GM12878 (cell line): ENCODE results near the gene TKFC. TPM values are rescaled to one million over a fixed set of nuclear protein-coding genes. Genes with fewer than 3 reads are reported as not detected.
A peak's percentile ranks its signal among the peaks of the same experiment; 100 is the strongest.

Experiments
- ATAC-seq: fragments of 200-7000 bp; cut with Tn5 transposase; 3 replicates; pipeline ENCODE4 v1.9.1; 2020; ENCODE audit warnings: mild to moderate bottlenecking, moderate library complexity
- BruUV-seq: library from RNA; stranded (reverse); fragments of 400-500 nt; replicated peaks from 2 replicates; lab custom pipeline; 2021; lab: Mats Ljungman, UMichigan
- CTCF ChIA-PET: fragments of 300-600 bp; sonication (Branson Sonifier 250); formaldehyde crosslinking; extraction: SDS; loops from one replicate; lab custom pipeline; 2021; ENCODE audit warnings: inconsistent platforms; lab: Yijun Ruan, JAX
- POLR2A ChIA-PET: fragments of 350-600 bp; formaldehyde crosslinking; extraction: SDS; loops from one replicate; lab custom pipeline; 2021; ENCODE audit warnings: inconsistent platforms; lab: Charles Lee
- RAD21 ChIA-PET: fragments of 300-600 bp; sonication (Branson Sonifier 250); formaldehyde crosslinking; loops from one replicate; lab custom pipeline; 2023; ENCODE audit warnings: antibody characterized with exemption; ENCODE audit not compliant: unreplicated experiment; lab: Charles Lee
- SMC1A ChIA-PET: fragments of 300-600 bp; sonication (Branson Sonifier 250); formaldehyde crosslinking; loops from one replicate; lab custom pipeline; 2023; ENCODE audit not compliant: unreplicated experiment, uncharacterized antibody; lab: Charles Lee
- DNase-seq: peaks from one replicate; pipeline ENCODE4 v3.0.0-alpha.2; 2011; ENCODE audit warnings: low read depth, low spot score
- FAIRE-seq: peaks from 3 replicates; lab custom pipeline; 2011; peaks lifted over from hg19 to GRCh38; lab: Jason Lieb, UNC
- H2AFZ ChIP-seq: 2 replicates; pipeline ENCODE4 v1.6.0; 2011; ENCODE audit warnings: low read depth, low read length, control low read depth; ENCODE audit not compliant: control insufficient read depth
- H3K27ac ChIP-seq: 2 replicates; pipeline ENCODE4 v1.5.1; 2011; ENCODE audit warnings: control low read depth; ENCODE audit not compliant: control insufficient read depth, insufficient read depth
- H3K27me3 ChIP-seq, 2 experiments: replicated peaks in 1 of 2; 2 replicates each; pipeline versions ENCODE4 v1.6.0 to v1.6.1; 2011; ENCODE audit warnings: low read length in 1 of 2; ENCODE audit not compliant: control insufficient read depth in 2 of 2, insufficient read depth in 2 of 2
- H3K36me3 ChIP-seq, 2 experiments: 2 replicates each; pipeline ENCODE4 v1.5.1; 2011; ENCODE audit warnings: low read length in 1 of 2; ENCODE audit not compliant: control insufficient read depth in 2 of 2, insufficient read depth in 2 of 2
- H3K4me1 ChIP-seq: 2 replicates; pipeline ENCODE4 v1.6.1; 2011; ENCODE audit warnings: mild to moderate bottlenecking, low read length, moderate library complexity, mixed read lengths; ENCODE audit not compliant: control insufficient read depth, insufficient read depth
- H3K4me2 ChIP-seq: 2 replicates; pipeline ENCODE4 v1.6.0; 2011; ENCODE audit warnings: control low read depth; ENCODE audit not compliant: control insufficient read depth, insufficient read depth
- H3K4me3 ChIP-seq: fragments of 200-600 bp; sonication (generic); 2 replicates; pipeline ENCODE4 v1.5.1; 2016
- H3K79me2 ChIP-seq: 2 replicates; pipeline ENCODE4 v1.6.0; 2011; ENCODE audit warnings: low read length; ENCODE audit not compliant: control insufficient read depth, insufficient read depth
- H3K9ac ChIP-seq: 2 replicates; pipeline ENCODE4 v1.8.0; 2011; ENCODE audit warnings: low read length, control low read depth, mixed read lengths; ENCODE audit not compliant: control insufficient read depth, insufficient read depth
- H3K9me3 ChIP-seq: replicated peaks from 3 replicates; pipeline ENCODE4 v1.5.1; 2011; ENCODE audit warnings: mild to moderate bottlenecking, low read length; ENCODE audit not compliant: control insufficient read depth, insufficient read depth
- H4K20me1 ChIP-seq: 2 replicates; pipeline ENCODE4 v1.6.0; 2011; ENCODE audit not compliant: control insufficient read depth, insufficient read depth
- EZH2 ChIP-seq: IDR thresholded peaks from 2 replicates; pipeline ENCODE4 v1.6.1; 2012; ENCODE audit warnings: low read depth, mild to moderate bottlenecking, control low read depth, inconsistent platforms, low read length, borderline replicate concordance; ENCODE audit not compliant: control insufficient read depth
- FOXM1 ChIP-seq: IDR thresholded peaks from 2 replicates; pipeline ENCODE4 v1.6.1; 2012; ENCODE audit warnings: low read depth, mild to moderate bottlenecking, inconsistent platforms, low read length, moderate library complexity
- HCFC1 ChIP-seq: fragments of 150-350 bp; IDR thresholded peaks from 2 replicates; pipeline ENCODE4 v1.6.1; 2014; ENCODE audit warnings: low read length
- NFXL1 ChIP-seq: fragments of 450-650 bp; IDR thresholded peaks from 2 replicates; pipeline ENCODE4 v1.6.1; 2017; ENCODE audit warnings: antibody characterized with exemption, mild to moderate bottlenecking, borderline replicate concordance
- NFYA ChIP-seq: IDR thresholded peaks from 2 replicates; pipeline ENCODE4 v1.6.1; 2011; ENCODE audit warnings: low read depth, mild to moderate bottlenecking, low read length, improper control_type of control experiment, borderline replicate concordance
- NR2C1 ChIP-seq: fragments of 450-650 bp; IDR thresholded peaks from 2 replicates; pipeline ENCODE4 v1.6.1; 2017; ENCODE audit warnings: antibody characterized with exemption, mild to moderate bottlenecking, moderate library complexity
- RCOR1 ChIP-seq: conservative IDR thresholded peaks from 2 replicates; pipeline ENCODE4 v1.6.1; 2012; ENCODE audit warnings: low read depth, low read length, improper control_type of control experiment
- RUNX3 ChIP-seq: IDR thresholded peaks from 2 replicates; pipeline ENCODE4 v1.6.1; 2012; ENCODE audit warnings: low read length, inconsistent platforms
- SREBF1 ChIP-seq: IDR thresholded peaks from 2 replicates; pipeline ENCODE4 v1.6.1; 2012; ENCODE audit warnings: mild to moderate bottlenecking, low read length
- TAF1 ChIP-seq: IDR thresholded peaks from 2 replicates; pipeline ENCODE4 v1.6.1; 2011; ENCODE audit warnings: mild to moderate bottlenecking, low read depth, low read length, borderline replicate concordance
- WGBS: methylation state at CpG from one replicate; pipeline ENCODE4 v1.1.6; 2016; ENCODE audit warnings: low lambda C conversion rate; ENCODE audit not compliant: insufficient replicate concordance, insufficient coverage; ENCODE audit errors: missing lambda C conversion rate; 5-methylcytosine and 5-hydroxymethylcytosine counted together
- in situ Hi-C: fragments of 300-500 bp; cut with MboI; formaldehyde crosslinking; loops from 9 replicates; pipeline ENCODE4 v1.14.3; 2018; ENCODE audit warnings: mixed read lengths
- intact Hi-C: fragments of 100-400 bp; cut with micrococcal nuclease; formaldehyde crosslinking; loops from one replicate; pipeline ENCODE4 v1.14.2; 2022; ENCODE audit not compliant: unreplicated experiment
- polyA plus RNA-seq, 11 experiments: library from polyadenylated mRNA; depleted of rRNA in 4 of 11; unstranded in 6 of 11; stranded (reverse) in 5 of 11; fragments of >200 nt; fragmentation: Nextera tagmentation in 4 of 11; fragmentation: Illumina TruSeq in 1 of 11; extraction: Ambion mirVana in 4 of 11; extraction: Trizol in 1 of 11; gene quantifications; 1 replicate in 1 of 11; 2 replicates in 10 of 11; pipeline versions ENCODE4 v1.2.1 to v1.2.3, GENCODE V29; 2011 to 2016; ENCODE audit warnings: inconsistent platforms in 2 of 11, missing spikeins in 2 of 11, low read depth in 1 of 11
- total RNA-seq, 4 experiments: library from RNA; depleted of rRNA in 3 of 4; stranded (reverse); fragments of >200 nt in 3 of 4; fragmentation: Illumina TruSeq in 1 of 4; extraction: Trizol in 1 of 4; gene quantifications; 2 replicates each; pipeline versions ENCODE4 v1.2.1 to v1.2.3, GENCODE V29; 2013 to 2021
- TF ChIP-seq, protein P1 (sequence below): fragments of 450-650 bp; IDR thresholded peaks from 2 replicates; pipeline ENCODE4 v1.6.1; 2017; ENCODE audit warnings: borderline replicate concordance
- TF ChIP-seq, protein P2 (sequence below): fragments of 450-650 bp; IDR thresholded peaks from 2 replicates; pipeline ENCODE4 v1.6.1; 2017; ENCODE audit warnings: mild to moderate bottlenecking, low read depth, inconsistent platforms; ENCODE audit not compliant: poor library complexity, severe bottlenecking
- TF ChIP-seq, protein P3 (sequence below): fragments of 450-650 bp; conservative IDR thresholded peaks from 2 replicates; pipeline ENCODE4 v1.6.1; 2017; ENCODE audit warnings: mild to moderate bottlenecking, moderate library complexity
- TF ChIP-seq, protein P4 (sequence below): IDR thresholded peaks from 2 replicates; pipeline ENCODE4 v1.6.1; 2011; ENCODE audit warnings: borderline replicate concordance, low read depth, mild to moderate bottlenecking, moderate library complexity, mixed read lengths, low read length; ENCODE audit not compliant: insufficient read depth; ENCODE audit errors: extremely low read length
- TF ChIP-seq, protein P5 (sequence below): fragments of 450-650 bp; IDR thresholded peaks from 2 replicates; pipeline ENCODE4 v1.6.1; 2014; ENCODE audit warnings: mild to moderate bottlenecking

Gene TKFC
- total and polyA plus RNA-seq, 10 of the 15 experiments (the other 5 are each of a cell fraction or from before 2014, with no cell fraction given), result 2.4 to 113 (median 59.0) TPM

DNA sequence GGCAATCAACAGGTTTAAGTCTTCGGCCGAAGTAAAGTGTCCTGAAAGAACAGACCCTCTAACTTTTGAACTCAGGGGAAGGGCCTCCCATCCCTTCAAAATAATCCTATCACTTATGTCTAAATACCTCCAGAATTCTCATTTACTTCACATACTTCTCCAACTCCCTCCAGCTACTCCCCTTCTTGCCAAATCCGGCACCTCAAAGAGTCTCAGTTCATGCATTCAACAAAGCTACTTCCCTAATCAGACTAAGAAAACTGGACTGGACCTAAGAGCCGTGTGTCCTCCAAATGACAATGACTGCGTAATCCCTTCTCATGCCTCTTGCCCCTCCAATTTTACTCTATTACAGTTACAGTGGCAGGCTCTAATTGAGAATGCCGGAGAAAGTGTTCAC, 1.4 kb upstream of the TKFC start:
- FAIRE-seq, result no peak
- H3K4me3 ChIP-seq, result peak overlapping the region; percentile 90
- TF ChIP-seq NR2C1 (no peak), RUNX3 (no peak), HCFC1 (no peak), NFYA (no peak), SREBF1 (no peak), NFXL1 (no peak), RCOR1 (no peak), TAF1 (no peak), FOXM1 (no peak), EZH2 (no peak)
- TF ChIP-seq, protein P1, sequence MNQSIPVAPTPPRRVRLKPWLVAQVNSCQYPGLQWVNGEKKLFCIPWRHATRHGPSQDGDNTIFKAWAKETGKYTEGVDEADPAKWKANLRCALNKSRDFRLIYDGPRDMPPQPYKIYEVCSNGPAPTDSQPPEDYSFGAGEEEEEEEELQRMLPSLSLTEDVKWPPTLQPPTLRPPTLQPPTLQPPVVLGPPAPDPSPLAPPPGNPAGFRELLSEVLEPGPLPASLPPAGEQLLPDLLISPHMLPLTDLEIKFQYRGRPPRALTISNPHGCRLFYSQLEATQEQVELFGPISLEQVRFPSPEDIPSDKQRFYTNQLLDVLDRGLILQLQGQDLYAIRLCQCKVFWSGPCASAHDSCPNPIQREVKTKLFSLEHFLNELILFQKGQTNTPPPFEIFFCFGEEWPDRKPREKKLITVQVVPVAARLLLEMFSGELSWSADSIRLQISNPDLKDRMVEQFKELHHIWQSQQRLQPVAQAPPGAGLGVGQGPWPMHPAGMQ, result no peak
- TF ChIP-seq, protein P2, sequence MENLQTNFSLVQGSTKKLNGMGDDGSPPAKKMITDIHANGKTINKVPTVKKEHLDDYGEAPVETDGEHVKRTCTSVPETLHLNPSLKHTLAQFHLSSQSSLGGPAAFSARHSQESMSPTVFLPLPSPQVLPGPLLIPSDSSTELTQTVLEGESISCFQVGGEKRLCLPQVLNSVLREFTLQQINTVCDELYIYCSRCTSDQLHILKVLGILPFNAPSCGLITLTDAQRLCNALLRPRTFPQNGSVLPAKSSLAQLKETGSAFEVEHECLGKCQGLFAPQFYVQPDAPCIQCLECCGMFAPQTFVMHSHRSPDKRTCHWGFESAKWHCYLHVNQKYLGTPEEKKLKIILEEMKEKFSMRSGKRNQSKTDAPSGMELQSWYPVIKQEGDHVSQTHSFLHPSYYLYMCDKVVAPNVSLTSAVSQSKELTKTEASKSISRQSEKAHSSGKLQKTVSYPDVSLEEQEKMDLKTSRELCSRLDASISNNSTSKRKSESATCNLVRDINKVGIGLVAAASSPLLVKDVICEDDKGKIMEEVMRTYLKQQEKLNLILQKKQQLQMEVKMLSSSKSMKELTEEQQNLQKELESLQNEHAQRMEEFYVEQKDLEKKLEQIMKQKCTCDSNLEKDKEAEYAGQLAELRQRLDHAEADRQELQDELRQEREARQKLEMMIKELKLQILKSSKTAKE, result no peak
- TF ChIP-seq, protein P3, sequence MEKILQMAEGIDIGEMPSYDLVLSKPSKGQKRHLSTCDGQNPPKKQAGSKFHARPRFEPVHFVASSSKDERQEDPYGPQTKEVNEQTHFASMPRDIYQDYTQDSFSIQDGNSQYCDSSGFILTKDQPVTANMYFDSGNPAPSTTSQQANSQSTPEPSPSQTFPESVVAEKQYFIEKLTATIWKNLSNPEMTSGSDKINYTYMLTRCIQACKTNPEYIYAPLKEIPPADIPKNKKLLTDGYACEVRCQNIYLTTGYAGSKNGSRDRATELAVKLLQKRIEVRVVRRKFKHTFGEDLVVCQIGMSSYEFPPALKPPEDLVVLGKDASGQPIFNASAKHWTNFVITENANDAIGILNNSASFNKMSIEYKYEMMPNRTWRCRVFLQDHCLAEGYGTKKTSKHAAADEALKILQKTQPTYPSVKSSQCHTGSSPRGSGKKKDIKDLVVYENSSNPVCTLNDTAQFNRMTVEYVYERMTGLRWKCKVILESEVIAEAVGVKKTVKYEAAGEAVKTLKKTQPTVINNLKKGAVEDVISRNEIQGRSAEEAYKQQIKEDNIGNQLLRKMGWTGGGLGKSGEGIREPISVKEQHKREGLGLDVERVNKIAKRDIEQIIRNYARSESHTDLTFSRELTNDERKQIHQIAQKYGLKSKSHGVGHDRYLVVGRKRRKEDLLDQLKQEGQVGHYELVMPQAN, result no peak
- TF ChIP-seq, protein P4, sequence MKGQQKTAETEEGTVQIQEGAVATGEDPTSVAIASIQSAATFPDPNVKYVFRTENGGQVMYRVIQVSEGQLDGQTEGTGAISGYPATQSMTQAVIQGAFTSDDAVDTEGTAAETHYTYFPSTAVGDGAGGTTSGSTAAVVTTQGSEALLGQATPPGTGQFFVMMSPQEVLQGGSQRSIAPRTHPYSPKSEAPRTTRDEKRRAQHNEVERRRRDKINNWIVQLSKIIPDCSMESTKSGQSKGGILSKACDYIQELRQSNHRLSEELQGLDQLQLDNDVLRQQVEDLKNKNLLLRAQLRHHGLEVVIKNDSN, result no peak
- TF ChIP-seq, protein P5, sequence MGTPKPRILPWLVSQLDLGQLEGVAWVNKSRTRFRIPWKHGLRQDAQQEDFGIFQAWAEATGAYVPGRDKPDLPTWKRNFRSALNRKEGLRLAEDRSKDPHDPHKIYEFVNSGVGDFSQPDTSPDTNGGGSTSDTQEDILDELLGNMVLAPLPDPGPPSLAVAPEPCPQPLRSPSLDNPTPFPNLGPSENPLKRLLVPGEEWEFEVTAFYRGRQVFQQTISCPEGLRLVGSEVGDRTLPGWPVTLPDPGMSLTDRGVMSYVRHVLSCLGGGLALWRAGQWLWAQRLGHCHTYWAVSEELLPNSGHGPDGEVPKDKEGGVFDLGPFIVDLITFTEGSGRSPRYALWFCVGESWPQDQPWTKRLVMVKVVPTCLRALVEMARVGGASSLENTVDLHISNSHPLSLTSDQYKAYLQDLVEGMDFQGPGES, result no peak

More for the DNA sequence above, 1.4 kb upstream of the TKFC start:
- ChIA-PET CTCF (interaction anchor here (1.0 to 3.1 kb wide), 6 partner anchors 22 to 501 kb away, joined by 3 to 25 read pairs (median 5); partner anchors contain the start of gene TMEM216), RAD21 (interaction anchor here (0.6 to 1.2 kb wide), 5 partner anchors 25 to 104 kb away, joined by 3 to 6 read pairs (median 4); no protein-coding TSS in a partner anchor), POLR2A (interaction anchor here (0.8 to 1.3 kb wide), 5 partner anchors 10 to 62 kb away, joined by 3 to 5 read pairs (median 4); no protein-coding TSS in a partner anchor), SMC1A (interaction anchor here (0.6 to 1.6 kb wide), 6 partner anchors 17 to 68 kb away, joined by 3 to 10 read pairs (median 4); no protein-coding TSS in a partner anchor)
- no peaks in the 10 kb centered on the region; the same call in 1 of the 2 replicates for H4K20me1 ChIP-seq
- no TSS peak for BruUV-seq
- no peaks in the 10 kb centered on the region for H3K27me3 ChIP-seq
- intact Hi-C loops, result loop anchor here (5.0 to 10.0 kb wide), 2 partner anchors 77 to 106 kb away; no protein-coding TSS in a partner anchor
- peaks cover 20% of the 10 kb centered on the region for H3K4me1 ChIP-seq
- DNase-seq (no peak), ATAC-seq (no peak)
- 55% methylated on average over 6 of the region's 6 CpGs for WGBS
- H3K36me3 ChIP-seq, result peaks cover 2 to 15% of the 10 kb centered on the region in 2 experiments
- in situ Hi-C loops, result no loop called here
- peak overlapping the region; percentile 83 for H3K4me2 ChIP-seq
- peak overlapping the region; percentile 92 for H3K27ac ChIP-seq
- H3K9me3 ChIP-seq, result no peaks in the 10 kb centered on the region
- no peak overlapping the region for H2AFZ ChIP-seq
- peaks cover 70% of the 10 kb centered on the region for H3K79me2 ChIP-seq
- H3K9ac ChIP-seq, result peak overlapping the region; percentile 99
